ENCODE results near the gene PPP1R3C.

The PPP1R3C gene

GRCh38 chr10:91579329-91579985, 53.4 kb downstream of the PPP1R3C start:
- no peaks in the 10 kb centered on the region for H3K27me3 ChIP-seq (ENCODE audit: control insufficient read depth, insufficient read depth, low read length)
- no peak overlapping the region for H3K27ac ChIP-seq (ENCODE audit: low read length)

More at GRCh38 chr10:91579329-91579985, 53.4 kb downstream of the PPP1R3C start:
- H3K4me1 ChIP-seq (ENCODE audit: control insufficient read depth, low read depth, low read length), result no peaks in the 10 kb centered on the region
- H3K4me3 ChIP-seq (ENCODE audit: low read length), result no peak overlapping the region
- H3K9me3 ChIP-seq (ENCODE audit: control insufficient read depth, low read depth, low read length), result no peaks in the 10 kb centered on the region
- H3K9ac ChIP-seq (ENCODE audit: low read length), result no peak overlapping the region
- H3K36me3 ChIP-seq (ENCODE audit: control insufficient read depth, low read depth, low read length), result no peaks in the 10 kb centered on the region

Data from iPS-18a (cell line).